Measurements from ENCODE around the gene ITFG2.

ITFG2 gene

GRCh38 chr12:2834581-2835491 lies 22.4 kb downstream of the ITFG2 start, which contains the start of gene NRIP2:
Gene NRIP2, minus strand, starts transcription at chr12:2835035. Its CDS starts 52 bp downstream, at chr12:2834983.
- H3K4me1 ChIP-seq (ENCODE audit: insufficient read depth, low read length), result 0 out of 2 replicates have a peak, but pooled peaks cover 11% of the 10 kb centered on the region
- 34% methylated on average over 32 of the region's 32 CpGs for WGBS
- no peak within 1 kb of the TSS for H3K27ac ChIP-seq (ENCODE audit: low read depth, low read length)
- H3K4me3 ChIP-seq (ENCODE audit: low read length), result 0 out of 2 replicates have a peak within 1 kb of the TSS, but pooled peaks have one; percentile 19
- no peaks in the 10 kb centered on the region for H3K9me3 ChIP-seq (ENCODE audit: insufficient read depth, low read depth, low read length)
- no peaks in the 10 kb centered on the region for H3K27me3 ChIP-seq (ENCODE audit: insufficient read depth, low read length)
- no peaks in the 10 kb centered on the region for H3K36me3 ChIP-seq (ENCODE audit: insufficient read depth, low read length)
- peak within 1 kb of the TSS; percentile 12; the same call in 1 of the 2 replicates for H3K9ac ChIP-seq (ENCODE audit: low read depth, low read length)

- H3K4me1 ChIP-seq (ENCODE audit: insufficient read depth, low read length), result 0 out of 2 replicates have a peak, but pooled peaks cover 11% of the 10 kb centered on the region
- H3K9me3 ChIP-seq (ENCODE audit: insufficient read depth, low read depth, low read length), result no peaks in the 10 kb centered on the region
- H3K36me3 ChIP-seq (ENCODE audit: insufficient read depth, low read length), result no peaks in the 10 kb centered on the region
- WGBS, result 90% methylated on average over 4 of the region's 4 CpGs
- no peaks in the 10 kb centered on the region for H3K27me3 ChIP-seq (ENCODE audit: insufficient read depth, low read length)
- no peak overlapping the region for H3K9ac ChIP-seq (ENCODE audit: low read depth, low read length)
- no peak overlapping the region for H3K4me3 ChIP-seq (ENCODE audit: low read length)
- H3K27ac ChIP-seq (ENCODE audit: low read depth, low read length), result no peak overlapping the region
Observed at GRCh38 chr12:2835691-2836403, 23.4 kb downstream of the ITFG2 start.

- WGBS, result 80% methylated on average over 8 of the region's 8 CpGs
- no peak overlapping the region for H3K4me3 ChIP-seq (ENCODE audit: low read length)
- no peaks in the 10 kb centered on the region for H3K27me3 ChIP-seq (ENCODE audit: insufficient read depth, low read length)
- no peak overlapping the region for H3K27ac ChIP-seq (ENCODE audit: low read depth, low read length)
- no peak overlapping the region for H3K9ac ChIP-seq (ENCODE audit: low read depth, low read length)
- H3K9me3 ChIP-seq (ENCODE audit: insufficient read depth, low read depth, low read length), result no peaks in the 10 kb centered on the region
- H3K36me3 ChIP-seq (ENCODE audit: insufficient read depth, low read length), result no peaks in the 10 kb centered on the region
- H3K4me1 ChIP-seq (ENCODE audit: insufficient read depth, low read length), result 0 out of 2 replicates have a peak, but pooled peaks cover 11% of the 10 kb centered on the region
Observed at GRCh38 chr12:2836574-2836973, 24.1 kb downstream of the ITFG2 start.

- peaks cover 4% of the 10 kb centered on the region; the same call in 1 of the 2 replicates for H3K4me1 ChIP-seq (ENCODE audit: insufficient read depth, low read length)
- 81% methylated on average over 8 of the region's 9 CpGs for WGBS
- no peaks in the 10 kb centered on the region for H3K36me3 ChIP-seq (ENCODE audit: insufficient read depth, low read length)
- H3K4me3 ChIP-seq (ENCODE audit: low read length), result no peak overlapping the region
- no peaks in the 10 kb centered on the region for H3K9me3 ChIP-seq (ENCODE audit: insufficient read depth, low read depth, low read length)
- no peaks in the 10 kb centered on the region for H3K27me3 ChIP-seq (ENCODE audit: insufficient read depth, low read length)
- H3K9ac ChIP-seq (ENCODE audit: low read depth, low read length), result no peak overlapping the region
- H3K27ac ChIP-seq (ENCODE audit: low read depth, low read length), result no peak overlapping the region
Observed at GRCh38 chr12:2841056-2841650, 28.7 kb downstream of the ITFG2 start.

- Histone ChIP-seq H3K27me3 (ENCODE audit: insufficient read depth, low read length) (no peaks in the 10 kb centered on the region), H3K4me3 (ENCODE audit: low read length) (no peak overlapping the region), H3K36me3 (ENCODE audit: insufficient read depth, low read length) (no peaks in the 10 kb centered on the region), H3K4me1 (ENCODE audit: insufficient read depth, low read length) (peaks cover 10% of the 10 kb centered on the region; the same call in 1 of the 2 replicates), H3K9me3 (ENCODE audit: insufficient read depth, low read depth, low read length) (no peaks in the 10 kb centered on the region), H3K27ac (ENCODE audit: low read depth, low read length) (no peak overlapping the region), H3K9ac (ENCODE audit: low read depth, low read length) (no peak overlapping the region)
- WGBS, result 93% methylated on average over 5 of the region's 5 CpGs
Observed at GRCh38 chr12:2842948-2843347, 30.5 kb downstream of the ITFG2 start.

- WGBS, result 91% methylated on average over 9 of the region's 9 CpGs
- no peak overlapping the region for H3K27ac ChIP-seq (ENCODE audit: low read depth, low read length)
- peaks cover 10% of the 10 kb centered on the region; the same call in 1 of the 2 replicates for H3K4me1 ChIP-seq (ENCODE audit: insufficient read depth, low read length)
- H3K9me3 ChIP-seq (ENCODE audit: insufficient read depth, low read depth, low read length), result no peaks in the 10 kb centered on the region
- H3K4me3 ChIP-seq (ENCODE audit: low read length), result no peak overlapping the region
- H3K27me3 ChIP-seq (ENCODE audit: insufficient read depth, low read length), result no peaks in the 10 kb centered on the region
- no peaks in the 10 kb centered on the region for H3K36me3 ChIP-seq (ENCODE audit: insufficient read depth, low read length)
- H3K9ac ChIP-seq (ENCODE audit: low read depth, low read length), result no peak overlapping the region
Observed at GRCh38 chr12:2844786-2845185, 32.3 kb downstream of the ITFG2 start.

GRCh38 chr12:2845280-2845679 lies 32.8 kb downstream of the ITFG2 start:
- no peaks in the 10 kb centered on the region for H3K27me3 ChIP-seq (ENCODE audit: insufficient read depth, low read length)
- H3K4me3 ChIP-seq (ENCODE audit: low read length), result no peak overlapping the region
- no peak overlapping the region for H3K27ac ChIP-seq (ENCODE audit: low read depth, low read length)
- H3K36me3 ChIP-seq (ENCODE audit: insufficient read depth, low read length), result no peaks in the 10 kb centered on the region
- H3K9ac ChIP-seq (ENCODE audit: low read depth, low read length), result no peak overlapping the region
- H3K9me3 ChIP-seq (ENCODE audit: insufficient read depth, low read depth, low read length), result no peaks in the 10 kb centered on the region
- WGBS, result 46% methylated on average over 6 of the region's 6 CpGs
- H3K4me1 ChIP-seq (ENCODE audit: insufficient read depth, low read length), result peaks cover 10% of the 10 kb centered on the region; the same call in 1 of the 2 replicates

GRCh38 chr12:2851931-2852330 lies 39.5 kb downstream of the ITFG2 start:
- Histone ChIP-seq H3K4me3 (ENCODE audit: low read length) (no peak overlapping the region), H3K9ac (ENCODE audit: low read depth, low read length) (no peak overlapping the region), H3K9me3 (ENCODE audit: insufficient read depth, low read depth, low read length) (no peaks in the 10 kb centered on the region), H3K27me3 (ENCODE audit: insufficient read depth, low read length) (no peaks in the 10 kb centered on the region), H3K36me3 (ENCODE audit: insufficient read depth, low read length) (no peaks in the 10 kb centered on the region), H3K4me1 (ENCODE audit: insufficient read depth, low read length) (no peaks in the 10 kb centered on the region), H3K27ac (ENCODE audit: low read depth, low read length) (no peak overlapping the region)
- WGBS, result 92% methylated on average over 2 of the region's 3 CpGs

GRCh38 chr12:2853626-2854025 lies 41.2 kb downstream of the ITFG2 start:
- Histone ChIP-seq H3K27me3 (ENCODE audit: insufficient read depth, low read length) (no peaks in the 10 kb centered on the region), H3K4me3 (ENCODE audit: low read length) (no peak overlapping the region), H3K27ac (ENCODE audit: low read depth, low read length) (no peak overlapping the region), H3K36me3 (ENCODE audit: insufficient read depth, low read length) (peaks cover 10% of the 10 kb centered on the region), H3K4me1 (ENCODE audit: insufficient read depth, low read length) (no peaks in the 10 kb centered on the region), H3K9me3 (ENCODE audit: insufficient read depth, low read depth, low read length) (no peaks in the 10 kb centered on the region), H3K9ac (ENCODE audit: low read depth, low read length) (no peak overlapping the region)
- 8% methylated on average over 10 of the region's 11 CpGs for WGBS

GRCh38 chr12:2854669-2855453 lies 42.4 kb downstream of the ITFG2 start:
- WGBS, result 83% methylated on average over 25 of the region's 25 CpGs
- no peak overlapping the region for H3K9ac ChIP-seq (ENCODE audit: low read depth, low read length)
- H3K27me3 ChIP-seq (ENCODE audit: insufficient read depth, low read length), result no peaks in the 10 kb centered on the region
- H3K9me3 ChIP-seq (ENCODE audit: insufficient read depth, low read depth, low read length), result no peaks in the 10 kb centered on the region
- H3K36me3 ChIP-seq (ENCODE audit: insufficient read depth, low read length), result peaks cover 23% of the 10 kb centered on the region
- H3K4me1 ChIP-seq (ENCODE audit: insufficient read depth, low read length), result no peaks in the 10 kb centered on the region
- H3K27ac ChIP-seq (ENCODE audit: low read depth, low read length), result no peak overlapping the region
- H3K4me3 ChIP-seq (ENCODE audit: low read length), result no peak overlapping the region
